K562 (cell line): Measurements from ENCODE around the gene GH2. TPM values are rescaled to one million over a fixed set of nuclear protein-coding genes. Genes with fewer than 3 reads are reported as not detected.

Experiments used
- ATAC-seq: fragments of 200-7000 bp; cut with Tn5 transposase; 3 replicates; pipeline ENCODE4 v1.9.1; 2020; ENCODE audit warnings: moderate library complexity
- BruUV-seq: library from RNA; stranded (reverse); fragments of 400-500 nt; replicated peaks from 2 replicates; lab custom pipeline; 2021; lab: Mats Ljungman, UMichigan
- CTCF ChIA-PET: fragments of 300-600 bp; formaldehyde crosslinking; extraction: SDS; loops from one replicate; lab custom pipeline; 2021; ENCODE audit warnings: low intra/inter-chr PET ratio; lab: Yijun Ruan, JAX
- POLR2A ChIA-PET: fragments of 300-600, 350-650 bp; sonication (Branson Sonifier 250); formaldehyde crosslinking; extraction: SDS; loops from one replicate; lab custom pipeline; 2021; ENCODE audit warnings: antibody characterized with exemption, inconsistent platforms; lab: Yijun Ruan, JAX
- DNase-seq, 4 experiments: peaks; one replicate each; pipeline versions ENCODE4 v3.0.0 to v3.0.0-alpha.2; 2011 to 2018; ENCODE audit warnings: low spot score in 3 of 4, mixed read lengths in 3 of 4; ENCODE audit errors: extremely low read depth in 1 of 4
- FAIRE-seq: peaks from 2 replicates; lab custom pipeline; 2011; peaks lifted over from hg19 to GRCh38; lab: Jason Lieb, UNC
- H2AFZ ChIP-seq: 2 replicates; pipeline ENCODE4 v1.6.0; 2011; ENCODE audit warnings: low read depth, low read length, control low read depth, inconsistent platforms
- H3K27ac ChIP-seq: fragments of 200-600 bp; 3 replicates; pipeline ENCODE4 v1.8.0; 2011; ENCODE audit warnings: low read depth, mild to moderate bottlenecking, control low read depth, inconsistent platforms, low read length, moderate library complexity, mixed read lengths; ENCODE audit errors: extremely low read depth
- H3K27me3 ChIP-seq, 2 experiments: fragments of 300-600 bp in 1 of 2; 2 replicates in 1 of 2; 3 replicates in 1 of 2; pipeline versions ENCODE4 v1.6.0 to v1.8.0; 2011; ENCODE audit warnings: inconsistent platforms in 2 of 2, low read length in 2 of 2, mild to moderate bottlenecking in 1 of 2, mixed read lengths in 1 of 2, moderate library complexity in 1 of 2; ENCODE audit not compliant: control insufficient read depth in 2 of 2, insufficient read depth in 2 of 2
- H3K36me3 ChIP-seq: fragments of 300-600 bp; 3 replicates; pipeline ENCODE4 v1.8.0; 2011; ENCODE audit warnings: mild to moderate bottlenecking, low read length, inconsistent platforms; ENCODE audit not compliant: control insufficient read depth, insufficient read depth
- H3K4me1 ChIP-seq, 2 experiments: fragments of 200-600 bp in 1 of 2; replicated peaks in 1 of 2; 2 replicates in 1 of 2; 3 replicates in 1 of 2; pipeline versions ENCODE4 v1.5.1 to v1.8.0; 2011; ENCODE audit warnings: inconsistent platforms in 2 of 2, low read length in 2 of 2, mild to moderate bottlenecking in 1 of 2, mixed read lengths in 1 of 2, moderate library complexity in 1 of 2; ENCODE audit not compliant: control insufficient read depth in 2 of 2, insufficient read depth in 2 of 2
- H3K4me2 ChIP-seq: 2 replicates; pipeline ENCODE4 v1.6.1; 2011; ENCODE audit warnings: low read length, control low read depth, inconsistent platforms, mixed read lengths; ENCODE audit not compliant: insufficient read depth
- H3K4me3 ChIP-seq: fragments of 200-600 bp; sonication (generic), shearing (Covaris generic); 2 replicates; pipeline ENCODE4 v1.5.1; 2016; ENCODE audit warnings: control low read depth, inconsistent platforms
- H3K79me2 ChIP-seq: fragments of 200-600 bp; 3 replicates; pipeline ENCODE4 v1.8.0; 2011; ENCODE audit warnings: low read length, inconsistent platforms; ENCODE audit not compliant: control insufficient read depth, insufficient read depth
- H3K9ac ChIP-seq, 2 experiments: 2 replicates each; pipeline versions ENCODE4 v1.6.0 to v1.6.1; 2011; ENCODE audit warnings: low read depth in 2 of 2, low read length in 2 of 2, control low read depth in 1 of 2, inconsistent platforms in 1 of 2, mild to moderate bottlenecking in 1 of 2, mixed read lengths in 1 of 2; ENCODE audit not compliant: insufficient read depth in 1 of 2
- H3K9me1 ChIP-seq: one replicate; pipeline ENCODE4 v1.6.0; 2011; ENCODE audit warnings: inconsistent platforms, mild to moderate bottlenecking, low read length, moderate library complexity; ENCODE audit not compliant: control insufficient read depth, insufficient read depth
- H3K9me3 ChIP-seq: replicated peaks from 2 replicates; pipeline ENCODE4 v1.5.1; 2011; ENCODE audit warnings: low read depth, low read length, inconsistent platforms; ENCODE audit not compliant: control insufficient read depth, insufficient read depth
- H4K20me1 ChIP-seq: replicated peaks from 2 replicates; pipeline ENCODE4 v1.6.1; 2011; ENCODE audit warnings: low read length, inconsistent platforms, mixed read lengths; ENCODE audit not compliant: control insufficient read depth, insufficient read depth
- HINFP ChIP-seq: fragments of 450-650 bp; conservative IDR thresholded peaks from 2 replicates; pipeline ENCODE4 v1.6.1; 2016; ENCODE audit warnings: missing genetic modification characterization, low read depth, mild to moderate bottlenecking, control low read depth, missing compliant biosample characterization
- POLR2A ChIP-seq: fragments of 450-650 bp; conservative IDR thresholded peaks from 2 replicates; pipeline ENCODE4 v1.6.1; 2016
- RBFOX2 ChIP-seq: fragments of 200-400 bp; formaldehyde crosslinking; IDR thresholded peaks from 2 replicates; pipeline ENCODE4 v1.6.1; 2017; ENCODE audit warnings: low read depth, mild to moderate bottlenecking, low read length, moderate library complexity
- ZBTB5 ChIP-seq: fragments of 450-650 bp; IDR thresholded peaks from 2 replicates; pipeline ENCODE4 v1.6.1; 2017; ENCODE audit warnings: antibody characterized with exemption
- WGBS: fragments of 100-300 bp; shearing (Covaris generic); methylation state at CpG from one replicate; pipeline ENCODE4 v1.1.6; 2016; ENCODE audit warnings: low coverage, mixed read lengths; ENCODE audit not compliant: insufficient coverage; ENCODE audit errors: missing lambda C conversion rate; 5-methylcytosine and 5-hydroxymethylcytosine counted together
- in situ Hi-C: fragments of 300-500 bp; cut with MboI; formaldehyde crosslinking; loops from 4 replicates; pipeline ENCODE4 v1.15.0; 2018; ENCODE audit warnings: inconsistent platforms, mixed read lengths
- intact Hi-C: fragments of 100-400 bp; cut with micrococcal nuclease; formaldehyde crosslinking; loops from 2 replicates; pipeline ENCODE4 v1.14.2; 2022
- polyA plus RNA-seq, 8 experiments: library from polyadenylated mRNA; depleted of rRNA in 4 of 8; stranded (reverse) in 5 of 8; unstranded in 3 of 8; fragments of >200 nt; fragmentation: Nextera tagmentation in 2 of 8; fragmentation: Illumina TruSeq in 1 of 8; extraction: Ambion mirVana in 2 of 8; extraction: Trizol in 1 of 8; gene quantifications; 2 replicates each; pipeline versions ENCODE4 v1.2.1 to v1.2.3, GENCODE V29; 2011 to 2014; ENCODE audit warnings: inconsistent platforms in 1 of 8, missing spikeins in 1 of 8
- total RNA-seq, 7 experiments: library from RNA; depleted of rRNA in 6 of 7; stranded (reverse); fragments of >200 nt in 6 of 7; fragmentation: Illumina TruSeq in 2 of 7; extraction: Trizol in 2 of 7; gene quantifications; 2 replicates each; pipeline versions ENCODE4 v1.2.1 to v1.2.3, GENCODE V29; 2011 to 2021; ENCODE audit warnings: low replicate concordance in 1 of 7

GH2 gene
- total and polyA plus RNA-seq, 9 of the 15 experiments (the other 6 are each of a cell fraction or from before 2014, with no cell fraction given) = not detected

GRCh38 chr17:63831505-63831904, 50.2 kb downstream of the GH2 start:
- POLR2A ChIA-PET = interaction anchor here (1.0 to 4.6 kb wide), 3 partner anchors 10 to 61 kb away, joined by 3 to 66 read pairs (median 3); partner anchors contain the start of gene SMARCD2
- Histone ChIP-seq H3K9me3 (no peaks in the 10 kb centered on the region), H3K9me1 (no peaks in the 10 kb centered on the region), H3K4me3 (no peak overlapping the region), H3K27me3 (no peaks in the 10 kb centered on the region), H3K4me1 (peaks cover 9 to 11% of the 10 kb centered on the region in 2 experiments; a peak in 3 of 5 replicates), H4K20me1 (no peaks in the 10 kb centered on the region), H2AFZ (no peak overlapping the region), H3K4me2 (no peak overlapping the region), H3K79me2 (peaks cover 38% of the 10 kb centered on the region), H3K9ac (no peak overlapping the region), H3K36me3 (peaks cover 83% of the 10 kb centered on the region)
- ATAC-seq = no peak
- CTCF ChIA-PET = no interaction called here
- in situ Hi-C loops (loop anchor here (25.0 kb wide), 1 partner anchor 394 kb away; the partner anchor contains the start of gene CYB561), intact Hi-C loops (loop anchor here (10.0 kb wide), 1 partner anchor 137 kb away; no protein-coding TSS in a partner anchor)
- 91% methylated on average over 7 of the region's 8 CpGs for WGBS
- BruUV-seq = no TSS peak
- no peak for DNase-seq
- no peak for FAIRE-seq
- peak; percentile 33; the same call in 1 of the 2 replicates for TF ChIP-seq RBFOX2
- 0 out of 2 replicates have a peak, but pooled peaks have one; percentile 11 for TF ChIP-seq POLR2A
- TF ChIP-seq ZBTB5 = no peak
- no peak for TF ChIP-seq HINFP (tag)
- TF ChIP-seq, all 486 proteins: peak for 2
- no peak overlapping the region for H3K27ac ChIP-seq
